Endodermal cell (in vitro differentiated cells): ENCODE data around the gene NPM3. TPM values are rescaled to one million over a fixed set of nuclear protein-coding genes. Genes with fewer than 3 reads are reported as not detected.
A peak's percentile ranks its signal among the peaks of the same experiment; 100 is the strongest.

Source experiments
- DNase-seq: peaks from one replicate; pipeline ENCODE4 v3.0.0-alpha.2; 2017
- H3K27ac ChIP-seq: 2 replicates; pipeline ENCODE4 v1.5.1; 2013; ENCODE audit warnings: mild to moderate bottlenecking, low read depth, low read length, moderate library complexity
- H3K27me3 ChIP-seq: 2 replicates; pipeline ENCODE4 v1.6.1; 2013; ENCODE audit warnings: mild to moderate bottlenecking, low read length, moderate library complexity; ENCODE audit not compliant: insufficient read depth, control insufficient read depth, poor library complexity, severe bottlenecking
- H3K36me3 ChIP-seq: 2 replicates; pipeline ENCODE4 v1.7.0; 2013; ENCODE audit warnings: mild to moderate bottlenecking, low read length, moderate library complexity; ENCODE audit not compliant: control insufficient read depth, insufficient read depth
- H3K4me1 ChIP-seq: one replicate; pipeline ENCODE4 v1.7.0; 2013; ENCODE audit warnings: low read length; ENCODE audit not compliant: control insufficient read depth, insufficient read depth
- H3K4me3 ChIP-seq: 2 replicates; pipeline ENCODE4 v1.5.1; 2013; ENCODE audit warnings: mild to moderate bottlenecking, low read length, moderate library complexity
- H3K9ac ChIP-seq: 2 replicates; pipeline ENCODE4 v1.6.1; 2013; ENCODE audit warnings: mild to moderate bottlenecking, low read length, moderate library complexity; ENCODE audit not compliant: poor library complexity, severe bottlenecking; ENCODE audit errors: extremely low read depth
- H3K9me3 ChIP-seq: 2 replicates; pipeline ENCODE4 v1.6.1; 2013; ENCODE audit warnings: mild to moderate bottlenecking, low read length, moderate library complexity; ENCODE audit not compliant: control insufficient read depth
- H3K27ac Mint-ChIP-seq: 2 replicates; pipeline ENCODE4 v1.8.0; 2020; ENCODE audit warnings: mixed read lengths
- H3K27me3 Mint-ChIP-seq: 2 replicates; pipeline ENCODE4 v1.8.0; 2021; ENCODE audit warnings: mild to moderate bottlenecking, mixed read lengths; ENCODE audit not compliant: insufficient read depth
- H3K36me3 Mint-ChIP-seq: 2 replicates; pipeline ENCODE4 v1.8.0; 2020; ENCODE audit warnings: low read depth, mixed read lengths
- H3K4me1 Mint-ChIP-seq: 2 replicates; pipeline ENCODE4 v1.8.0; 2020; ENCODE audit warnings: mixed read lengths
- H3K4me3 Mint-ChIP-seq: 2 replicates; pipeline ENCODE4 v1.8.0; 2020; ENCODE audit warnings: mild to moderate bottlenecking, moderate library complexity, mixed read lengths
- H3K9me3 Mint-ChIP-seq: 2 replicates; pipeline ENCODE4 v1.8.0; 2020; ENCODE audit warnings: mild to moderate bottlenecking, mixed read lengths
- WGBS, 2 experiments: methylation state at CpG; one replicate each; pipeline versions ENCODE4 v1.1.5 to v1.1.7; 2013; ENCODE audit warnings: missing lambda C conversion rate in 2 of 2, mixed read lengths in 1 of 2; ENCODE audit not compliant: insufficient coverage in 1 of 2, insufficient read length in 1 of 2; 5-methylcytosine and 5-hydroxymethylcytosine counted together
- total RNA-seq, 2 donors: library from RNA; stranded (reverse); fragmentation: NEBNext Ultra II Directional in 1 of 2; extraction: Animal tissue kit (Norgen Biotek cat#: 25700) in 1 of 2; gene quantifications; 2 replicates in 1 of 2; 3 replicates in 1 of 2; pipeline ENCODE4 v1.2.1, GENCODE V29; 2021
- TF ChIP-seq, protein P1 (sequence below): fragments of 200-600 bp; sonication (generic); conservative IDR thresholded peaks from 2 replicates; pipeline ENCODE4 v1.5.0; 2021; ENCODE audit warnings: antibody characterized with exemption, mild to moderate bottlenecking

Gene NPM3
- total RNA-seq, 2 donors from 2014 or later: 82.2 to 133 TPM

- no peak overlapping the region for H3K4me3 ChIP-seq
- no peak overlapping the region for H3K27ac ChIP-seq
- H3K27ac Mint-ChIP-seq: peak overlapping the region; percentile 67
- H3K36me3 Mint-ChIP-seq: peaks cover 16% of the 10 kb centered on the region
- peaks cover 6% of the 10 kb centered on the region for H3K27me3 Mint-ChIP-seq
- peaks cover 33% of the 10 kb centered on the region for H3K4me1 ChIP-seq
- peaks cover 50% of the 10 kb centered on the region for H3K36me3 ChIP-seq
- no peak for DNase-seq
- peaks cover 4% of the 10 kb centered on the region for H3K27me3 ChIP-seq
- H3K4me3 Mint-ChIP-seq: no peak overlapping the region
- peaks cover 32% of the 10 kb centered on the region for H3K4me1 Mint-ChIP-seq
- H3K9me3 Mint-ChIP-seq: no peaks in the 10 kb centered on the region
- H3K9me3 ChIP-seq: no peaks in the 10 kb centered on the region
- no peak overlapping the region for H3K9ac ChIP-seq
- TF ChIP-seq, protein P1, sequence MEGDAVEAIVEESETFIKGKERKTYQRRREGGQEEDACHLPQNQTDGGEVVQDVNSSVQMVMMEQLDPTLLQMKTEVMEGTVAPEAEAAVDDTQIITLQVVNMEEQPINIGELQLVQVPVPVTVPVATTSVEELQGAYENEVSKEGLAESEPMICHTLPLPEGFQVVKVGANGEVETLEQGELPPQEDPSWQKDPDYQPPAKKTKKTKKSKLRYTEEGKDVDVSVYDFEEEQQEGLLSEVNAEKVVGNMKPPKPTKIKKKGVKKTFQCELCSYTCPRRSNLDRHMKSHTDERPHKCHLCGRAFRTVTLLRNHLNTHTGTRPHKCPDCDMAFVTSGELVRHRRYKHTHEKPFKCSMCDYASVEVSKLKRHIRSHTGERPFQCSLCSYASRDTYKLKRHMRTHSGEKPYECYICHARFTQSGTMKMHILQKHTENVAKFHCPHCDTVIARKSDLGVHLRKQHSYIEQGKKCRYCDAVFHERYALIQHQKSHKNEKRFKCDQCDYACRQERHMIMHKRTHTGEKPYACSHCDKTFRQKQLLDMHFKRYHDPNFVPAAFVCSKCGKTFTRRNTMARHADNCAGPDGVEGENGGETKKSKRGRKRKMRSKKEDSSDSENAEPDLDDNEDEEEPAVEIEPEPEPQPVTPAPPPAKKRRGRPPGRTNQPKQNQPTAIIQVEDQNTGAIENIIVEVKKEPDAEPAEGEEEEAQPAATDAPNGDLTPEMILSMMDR: no peak
- WGBS, 2 experiments: 94 to 100% methylated on average over 7 to 8 of the region's 8 CpGs
These were observed 14.5 kb downstream of the NPM3 start for GRCh38 chr10:101768791-101769170.

DNA sequence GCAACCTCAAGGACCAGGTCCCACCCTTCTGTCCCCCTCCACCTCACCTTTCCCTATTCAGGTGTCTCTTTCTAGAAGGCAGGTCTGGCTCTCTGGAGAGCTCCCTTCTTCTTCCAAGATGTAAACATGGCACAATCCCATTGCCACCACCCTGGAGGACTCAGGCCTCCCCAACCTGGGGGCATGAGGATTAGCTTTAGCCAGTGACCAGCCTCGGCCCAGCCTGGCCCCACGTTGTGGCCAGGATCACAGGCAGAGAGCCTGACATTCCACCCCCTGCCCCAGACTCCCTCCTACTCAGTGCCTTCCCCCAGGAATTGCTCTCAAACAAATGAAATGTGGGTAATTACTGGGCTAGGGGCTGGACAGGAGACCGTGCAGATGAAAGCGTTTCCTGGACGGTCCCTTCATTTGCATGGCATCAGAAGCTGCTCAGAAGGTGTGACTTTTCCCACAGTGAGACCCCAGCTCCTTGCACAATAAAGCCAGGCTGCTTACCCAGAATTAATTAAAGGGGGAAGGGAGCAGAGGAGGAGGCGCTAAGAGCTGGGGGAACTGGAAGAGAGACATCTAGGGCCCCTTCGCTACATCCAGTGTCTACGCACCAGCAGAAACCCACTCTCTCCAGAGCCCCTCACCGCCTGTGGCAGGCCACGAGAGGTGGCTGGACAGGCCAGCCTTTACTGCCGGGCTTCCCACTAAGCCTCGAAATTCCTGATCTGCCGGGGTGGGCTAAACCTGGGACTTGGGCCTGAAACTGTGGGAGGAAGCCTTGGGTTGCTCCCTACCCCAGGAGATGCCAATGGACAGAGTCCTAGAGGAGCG, 15.1 kb downstream of the NPM3 start:
- Mint-ChIP-seq H3K36me3 (peaks cover 16% of the 10 kb centered on the region), H3K9me3 (no peaks in the 10 kb centered on the region), H3K4me1 (peaks cover 26% of the 10 kb centered on the region), H3K27ac (no peak overlapping the region), H3K27me3 (peaks cover 3% of the 10 kb centered on the region), H3K4me3 (no peak overlapping the region)
- TF ChIP-seq, protein P1: no peak
- peaks cover 48% of the 10 kb centered on the region for H3K36me3 ChIP-seq
- no peak overlapping the region for H3K27ac ChIP-seq
- H3K4me1 ChIP-seq: peaks cover 27% of the 10 kb centered on the region
- no peaks in the 10 kb centered on the region for H3K27me3 ChIP-seq
- H3K4me3 ChIP-seq: no peak overlapping the region
- no peak overlapping the region for H3K9ac ChIP-seq
- DNase-seq: peak; percentile 50
- WGBS, 2 experiments: 74 to 82% methylated on average over 9 to 14 of the region's 14 CpGs
- H3K9me3 ChIP-seq: no peaks in the 10 kb centered on the region

DNA sequence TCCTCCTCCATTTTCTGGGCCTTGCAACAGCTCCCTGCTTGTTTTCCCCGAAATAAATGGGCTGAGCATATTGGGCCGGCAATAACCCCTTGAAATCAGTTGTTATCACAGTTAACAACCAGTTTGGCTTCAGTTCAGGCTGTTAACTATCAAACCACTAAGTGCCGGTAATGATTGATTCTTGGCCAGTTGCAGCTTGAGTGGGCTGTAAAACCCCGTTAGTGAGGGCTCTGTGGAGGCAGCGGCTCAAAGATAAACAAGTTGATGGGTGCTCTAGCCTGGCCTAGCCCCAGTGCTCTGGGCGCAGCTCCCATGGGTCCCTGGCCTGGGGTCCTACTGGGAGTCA, 15.7 kb downstream of the NPM3 start:
- Mint-ChIP-seq H3K27ac (no peak overlapping the region), H3K4me1 (peaks cover 22% of the 10 kb centered on the region), H3K27me3 (no peaks in the 10 kb centered on the region), H3K9me3 (no peaks in the 10 kb centered on the region), H3K4me3 (no peak overlapping the region), H3K36me3 (peaks cover 16% of the 10 kb centered on the region)
- DNase-seq: no peak
- Histone ChIP-seq H3K9me3 (no peaks in the 10 kb centered on the region), H3K27ac (no peak overlapping the region), H3K27me3 (no peaks in the 10 kb centered on the region), H3K4me3 (no peak overlapping the region), H3K9ac (no peak overlapping the region), H3K36me3 (peaks cover 42% of the 10 kb centered on the region), H3K4me1 (peaks cover 21% of the 10 kb centered on the region)
- WGBS, 2 experiments: 91 to 95% methylated on average over 6 of the region's 6 CpGs
- TF ChIP-seq, protein P1: no peak
